ENCODE data around the gene CHD3.

DNA sequence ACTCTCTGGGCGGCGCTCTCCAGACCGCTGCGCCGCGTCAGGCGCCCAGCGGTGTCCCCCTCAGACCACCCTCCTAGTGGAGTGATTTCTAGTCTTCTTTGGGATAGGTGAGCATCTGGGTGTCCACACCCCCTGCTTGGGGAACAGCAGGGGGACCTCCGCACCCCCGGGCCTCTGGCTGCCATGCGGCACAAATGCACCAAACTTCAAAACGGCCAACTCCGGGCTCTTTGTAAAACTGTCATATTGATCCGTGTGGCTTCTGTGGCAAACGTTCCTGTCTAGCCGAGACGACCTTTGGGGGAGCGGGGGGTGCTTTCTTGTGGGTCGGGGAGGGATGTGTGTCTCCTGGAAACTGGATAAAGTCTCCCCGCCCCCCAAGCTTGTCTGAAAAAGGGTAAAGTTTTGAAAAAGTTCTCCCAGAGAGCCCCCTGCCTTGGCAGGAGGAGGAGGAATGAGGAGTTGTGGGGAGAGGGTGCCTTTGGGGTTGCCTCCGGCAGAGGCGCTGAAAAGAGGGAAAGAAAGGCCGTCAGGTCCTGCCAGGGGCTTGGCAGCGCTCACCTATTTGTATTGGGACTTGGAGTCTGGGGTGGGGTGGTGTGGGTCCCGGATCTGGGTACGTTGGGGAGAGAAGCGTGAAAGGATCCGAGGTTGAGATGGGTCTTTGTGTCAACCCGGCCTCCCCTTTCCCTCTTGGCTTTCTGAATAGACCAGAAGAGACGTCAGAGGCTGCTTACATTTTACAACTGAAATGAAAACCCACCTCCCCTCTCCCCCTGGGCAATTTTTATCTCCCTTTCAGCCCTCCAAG is 2.2 kb upstream of the CHD3 start:
- TF ChIP-seq, protein P1, sequence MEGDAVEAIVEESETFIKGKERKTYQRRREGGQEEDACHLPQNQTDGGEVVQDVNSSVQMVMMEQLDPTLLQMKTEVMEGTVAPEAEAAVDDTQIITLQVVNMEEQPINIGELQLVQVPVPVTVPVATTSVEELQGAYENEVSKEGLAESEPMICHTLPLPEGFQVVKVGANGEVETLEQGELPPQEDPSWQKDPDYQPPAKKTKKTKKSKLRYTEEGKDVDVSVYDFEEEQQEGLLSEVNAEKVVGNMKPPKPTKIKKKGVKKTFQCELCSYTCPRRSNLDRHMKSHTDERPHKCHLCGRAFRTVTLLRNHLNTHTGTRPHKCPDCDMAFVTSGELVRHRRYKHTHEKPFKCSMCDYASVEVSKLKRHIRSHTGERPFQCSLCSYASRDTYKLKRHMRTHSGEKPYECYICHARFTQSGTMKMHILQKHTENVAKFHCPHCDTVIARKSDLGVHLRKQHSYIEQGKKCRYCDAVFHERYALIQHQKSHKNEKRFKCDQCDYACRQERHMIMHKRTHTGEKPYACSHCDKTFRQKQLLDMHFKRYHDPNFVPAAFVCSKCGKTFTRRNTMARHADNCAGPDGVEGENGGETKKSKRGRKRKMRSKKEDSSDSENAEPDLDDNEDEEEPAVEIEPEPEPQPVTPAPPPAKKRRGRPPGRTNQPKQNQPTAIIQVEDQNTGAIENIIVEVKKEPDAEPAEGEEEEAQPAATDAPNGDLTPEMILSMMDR (conservative IDR thresholded peaks at IDR 0.05 in 1 of 2, IDR thresholded peaks at IDR 0.05 in 1 of 2; ENCODE audit: extremely low read depth in 1 of 2, insufficient read depth in 1 of 2, low read depth in 1 of 2, low read length in 2 of 2), result no peak
- no peak for TF ChIP-seq EZH2 (IDR thresholded peaks at IDR 0.05; ENCODE audit: borderline replicate concordance, low read length)
